Nephron (organoid): Measurements from ENCODE around the gene COL4A1.

Experiments used
- H3K27ac Mint-ChIP-seq, 3 experiments: 2 replicates each; pipeline ENCODE4 v1.8.0; 2020; ENCODE audit warnings: mixed read lengths in 3 of 3, mild to moderate bottlenecking in 2 of 3, moderate library complexity in 1 of 3
- H3K27me3 Mint-ChIP-seq: 2 replicates; pipeline ENCODE4 v1.8.0; 2021; ENCODE audit warnings: low read depth, mild to moderate bottlenecking, moderate library complexity, mixed read lengths
- H3K36me3 Mint-ChIP-seq: 2 replicates; pipeline ENCODE4 v1.8.0; 2020; ENCODE audit warnings: low read depth, mixed read lengths
- H3K4me1 Mint-ChIP-seq: 2 replicates; pipeline ENCODE4 v1.8.0; 2020; ENCODE audit warnings: mixed read lengths
- H3K4me3 Mint-ChIP-seq, 3 experiments: 2 replicates each; pipeline ENCODE4 v1.8.0; 2020; ENCODE audit warnings: mild to moderate bottlenecking in 3 of 3, mixed read lengths in 3 of 3, moderate library complexity in 2 of 3
- H3K9me3 Mint-ChIP-seq: 2 replicates; pipeline ENCODE4 v1.8.0; 2020; ENCODE audit warnings: mixed read lengths
- CTCF ChIP-seq, 3 experiments: fragments of 200-600 bp; sonication (generic); IDR thresholded peaks; one replicate each; pipeline ENCODE4 v1.5.0; 2021; ENCODE audit warnings: antibody characterized with exemption in 3 of 3; ENCODE audit not compliant: unreplicated experiment in 3 of 3

The COL4A1 gene

GRCh38 chr13:110129076-110129475, 177.9 kb downstream of the COL4A1 start:
- TF ChIP-seq CTCF (IDR thresholded peaks at IDR 0.05; ENCODE audit: unreplicated experiment in 3 of 3), result no peak
- H3K27ac Mint-ChIP-seq, result no peak overlapping the region
- no peaks in the 10 kb centered on the region for H3K36me3 Mint-ChIP-seq
- peaks cover 26% of the 10 kb centered on the region for H3K27me3 Mint-ChIP-seq
- H3K4me3 Mint-ChIP-seq, result no peak overlapping the region
- H3K9me3 Mint-ChIP-seq, result no peaks in the 10 kb centered on the region
- peaks cover 62% of the 10 kb centered on the region for H3K4me1 Mint-ChIP-seq

- no peak for TF ChIP-seq CTCF (IDR thresholded peaks at IDR 0.05; ENCODE audit: unreplicated experiment in 3 of 3)
- H3K4me1 Mint-ChIP-seq, result peaks cover 59% of the 10 kb centered on the region
- H3K27ac Mint-ChIP-seq, result no peak overlapping the region
- H3K27me3 Mint-ChIP-seq, result peaks cover 29% of the 10 kb centered on the region
- no peak overlapping the region for H3K4me3 Mint-ChIP-seq
- no peaks in the 10 kb centered on the region for H3K36me3 Mint-ChIP-seq
- no peaks in the 10 kb centered on the region for H3K9me3 Mint-ChIP-seq
Observed at GRCh38 chr13:110128546-110128945, 178.4 kb downstream of the COL4A1 start.

GRCh38 chr13:110127986-110128511, 178.9 kb downstream of the COL4A1 start:
- TF ChIP-seq CTCF (IDR thresholded peaks at IDR 0.05; ENCODE audit: unreplicated experiment in 3 of 3), result no peak
- peaks cover 54% of the 10 kb centered on the region for H3K4me1 Mint-ChIP-seq
- H3K9me3 Mint-ChIP-seq, result no peaks in the 10 kb centered on the region

DNA sequence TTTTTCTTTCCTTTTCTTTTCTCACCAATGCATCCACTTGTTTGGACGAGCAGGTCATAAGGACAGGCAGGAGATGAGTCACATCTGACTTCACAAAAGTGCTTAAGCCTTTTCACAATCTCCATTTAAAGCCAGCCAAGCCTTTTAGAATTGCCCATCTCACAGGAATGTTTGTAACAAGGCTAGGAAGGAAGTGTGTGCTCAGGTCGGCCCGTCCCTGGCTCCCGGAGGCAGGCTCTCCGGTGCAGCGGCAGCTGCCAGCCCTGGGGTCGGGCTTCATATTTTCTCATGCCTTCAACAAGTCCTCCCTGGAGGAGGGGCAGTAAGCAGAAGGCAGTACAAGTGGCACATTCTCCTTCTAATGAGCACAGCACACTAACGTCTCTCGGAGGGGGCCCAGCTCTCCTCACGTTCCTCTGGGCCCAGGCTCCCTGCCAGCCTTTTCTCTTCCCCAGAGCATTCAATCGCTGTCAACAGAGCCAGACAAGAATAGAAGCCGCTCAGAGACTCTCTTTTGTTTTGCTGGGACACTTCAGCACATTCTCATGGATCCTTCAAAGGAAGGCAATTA, 180.5 kb downstream of the COL4A1 start:
- H3K36me3 Mint-ChIP-seq, result no peaks in the 10 kb centered on the region
- H3K9me3 Mint-ChIP-seq, result no peaks in the 10 kb centered on the region
- peak overlapping the region in 1 of 3 experiments; percentile 24 for H3K4me3 Mint-ChIP-seq
- H3K27me3 Mint-ChIP-seq, result peaks cover 29% of the 10 kb centered on the region
- no peak for TF ChIP-seq CTCF (IDR thresholded peaks at IDR 0.05; ENCODE audit: unreplicated experiment in 3 of 3)
- H3K4me1 Mint-ChIP-seq, result peaks cover 43% of the 10 kb centered on the region
- peak overlapping the region; percentile 42 to 61 (median 47) for H3K27ac Mint-ChIP-seq

More at GRCh38 chr13:110127986-110128511, 178.9 kb downstream of the COL4A1 start:
- Mint-ChIP-seq H3K27ac (no peak overlapping the region), H3K36me3 (no peaks in the 10 kb centered on the region), H3K4me3 (no peak overlapping the region), H3K27me3 (peaks cover 26% of the 10 kb centered on the region)

- Mint-ChIP-seq H3K27ac (peak overlapping the region; percentile 42 to 61 (median 47)), H3K36me3 (no peaks in the 10 kb centered on the region), H3K4me3 (no peak overlapping the region), H3K27me3 (peaks cover 31% of the 10 kb centered on the region), H3K9me3 (no peaks in the 10 kb centered on the region), H3K4me1 (peaks cover 43% of the 10 kb centered on the region)
- TF ChIP-seq CTCF (IDR thresholded peaks at IDR 0.05; ENCODE audit: unreplicated experiment in 3 of 3), result no peak
Observed at GRCh38 chr13:110125613-110126272, 181.2 kb downstream of the COL4A1 start.
